GM21515 (cell line): ENCODE data around the gene MYOM1.
A peak's percentile ranks its signal among the peaks of the same experiment; 100 is the strongest.

Experiments used
- ATAC-seq: cut with Tn5 transposase; IDR thresholded peaks from one replicate; pipeline ENCODE4 v1.9.1; 2021; ENCODE audit not compliant: unreplicated experiment

Gene MYOM1

GRCh38 chr18:3219631-3220335, at the start of gene MYOM1:
MYOM1 (minus strand) TSS chr18:3219968; CDS start chr18:3215223, 4,745 bp downstream.
- no peak for ATAC-seq

GRCh38 chr18:3269241-3269913, 49.6 kb upstream of the MYOM1 start:
- ATAC-seq: no peak

- no peak for ATAC-seq
These were observed 48.5 kb upstream of the MYOM1 start for GRCh38 chr18:3268306-3268705.

- ATAC-seq: no peak
These were observed 46.4 kb upstream of the MYOM1 start for GRCh38 chr18:3266062-3266608.

GRCh38 chr18:3265564-3266033, 45.8 kb upstream of the MYOM1 start:
- ATAC-seq: no peak

- ATAC-seq: no peak
These were observed 44.6 kb upstream of the MYOM1 start for GRCh38 chr18:3264362-3264761.

GRCh38 chr18:3263132-3263700, 43.4 kb upstream of the MYOM1 start:
- ATAC-seq: no peak

GRCh38 chr18:3262234-3263131, 42.7 kb upstream of the MYOM1 start:
- ATAC-seq: peak; percentile 39

GRCh38 chr18:3261373-3262233, 41.8 kb upstream of the MYOM1 start, which contains the start of gene MYL12B:
MYL12B (plus strand) TSS chr18:3262133; CDS start chr18:3272899, 10,766 bp downstream.
- peak; percentile 81 for ATAC-seq

GRCh38 chr18:3260995-3261372, 41.2 kb upstream of the MYOM1 start:
- ATAC-seq: no peak

- no peak for ATAC-seq
These were observed 37.9 kb upstream of the MYOM1 start for GRCh38 chr18:3257627-3258120.

GRCh38 chr18:3256693-3257626, 37.2 kb upstream of the MYOM1 start:
- no peak for ATAC-seq

GRCh38 chr18:3255611-3256165, 35.9 kb upstream of the MYOM1 start:
- ATAC-seq: no peak

- no peak for ATAC-seq
These were observed 35.0 kb upstream of the MYOM1 start for GRCh38 chr18:3254725-3255124.

- no peak for ATAC-seq
These were observed 33.1 kb upstream of the MYOM1 start for GRCh38 chr18:3252843-3253242.

GRCh38 chr18:3251963-3252277, 32.2 kb upstream of the MYOM1 start:
- no peak for ATAC-seq

GRCh38 chr18:3251249-3251962, 31.6 kb upstream of the MYOM1 start:
- ATAC-seq: no peak
